GM19238 (cell line): ENCODE data around the gene GIMAP8.

Experiments used
- DNase-seq: peaks from one replicate; pipeline ENCODE4 v3.0.0; 2011; ENCODE audit warnings: low spot score; ENCODE audit not compliant: insufficient read length

Gene GIMAP8

GRCh38 chr7:150411606-150412005 is 38.8 kb upstream of the GIMAP8 start:
- DNase-seq, result no peak

- DNase-seq, result no peak
These were observed 38.4 kb upstream of the GIMAP8 start for GRCh38 chr7:150412016-150412415.

GRCh38 chr7:150412518-150413488 is 37.6 kb upstream of the GIMAP8 start:
- DNase-seq, result no peak

- no peak for DNase-seq
These were observed 36.8 kb upstream of the GIMAP8 start for GRCh38 chr7:150413640-150414081.

- no peak for DNase-seq
These were observed 35.0 kb upstream of the GIMAP8 start for GRCh38 chr7:150415161-150416153.

- DNase-seq, result no peak
These were observed 33.2 kb upstream of the GIMAP8 start for GRCh38 chr7:150417239-150417638.

GRCh38 chr7:150417863-150418262 is 32.6 kb upstream of the GIMAP8 start:
- DNase-seq, result no peak

GRCh38 chr7:150420242-150420641 is 30.2 kb upstream of the GIMAP8 start:
- no peak for DNase-seq

- peak; percentile 86 for DNase-seq
These were observed 29.3 kb upstream of the GIMAP8 start for GRCh38 chr7:150420987-150421674.

- no peak for DNase-seq
These were observed 28.6 kb upstream of the GIMAP8 start for GRCh38 chr7:150421831-150422230.

GRCh38 chr7:150425670-150426069 is 24.8 kb upstream of the GIMAP8 start:
- DNase-seq, result no peak

- DNase-seq, result no peak
These were observed 21.6 kb upstream of the GIMAP8 start for GRCh38 chr7:150428671-150429451.

- DNase-seq, result no peak
These were observed 20.7 kb upstream of the GIMAP8 start for GRCh38 chr7:150429699-150430098.

GRCh38 chr7:150430465-150431085 is 19.9 kb upstream of the GIMAP8 start:
- no peak for DNase-seq

- DNase-seq, result no peak
These were observed 18.4 kb upstream of the GIMAP8 start for GRCh38 chr7:150431839-150432658.

- DNase-seq, result no peak
These were observed 17.2 kb upstream of the GIMAP8 start for GRCh38 chr7:150432915-150433892.

GRCh38 chr7:150434240-150434639 is 16.2 kb upstream of the GIMAP8 start:
- DNase-seq, result no peak

GRCh38 chr7:150435047-150435389 is 15.4 kb upstream of the GIMAP8 start:
- no peak for DNase-seq
